GM18511 (cell line): ENCODE results near the gene CDC42EP2.
"Not testable (repeated sequence)": the region's sequence is repeated elsewhere in the genome, so short reads cannot be mapped to it uniquely, and the experiment has no call there.

ENCODE experiments used
- ATAC-seq: cut with Tn5 transposase; IDR thresholded peaks from one replicate; pipeline ENCODE4 v1.9.1; 2021; ENCODE audit warnings: mild to moderate bottlenecking, moderate library complexity; ENCODE audit not compliant: unreplicated experiment

The CDC42EP2 gene

GRCh38 chr11:65317025-65317786 lies 2.5 kb downstream of the CDC42EP2 start:
- ATAC-seq, result no peak

DNA sequence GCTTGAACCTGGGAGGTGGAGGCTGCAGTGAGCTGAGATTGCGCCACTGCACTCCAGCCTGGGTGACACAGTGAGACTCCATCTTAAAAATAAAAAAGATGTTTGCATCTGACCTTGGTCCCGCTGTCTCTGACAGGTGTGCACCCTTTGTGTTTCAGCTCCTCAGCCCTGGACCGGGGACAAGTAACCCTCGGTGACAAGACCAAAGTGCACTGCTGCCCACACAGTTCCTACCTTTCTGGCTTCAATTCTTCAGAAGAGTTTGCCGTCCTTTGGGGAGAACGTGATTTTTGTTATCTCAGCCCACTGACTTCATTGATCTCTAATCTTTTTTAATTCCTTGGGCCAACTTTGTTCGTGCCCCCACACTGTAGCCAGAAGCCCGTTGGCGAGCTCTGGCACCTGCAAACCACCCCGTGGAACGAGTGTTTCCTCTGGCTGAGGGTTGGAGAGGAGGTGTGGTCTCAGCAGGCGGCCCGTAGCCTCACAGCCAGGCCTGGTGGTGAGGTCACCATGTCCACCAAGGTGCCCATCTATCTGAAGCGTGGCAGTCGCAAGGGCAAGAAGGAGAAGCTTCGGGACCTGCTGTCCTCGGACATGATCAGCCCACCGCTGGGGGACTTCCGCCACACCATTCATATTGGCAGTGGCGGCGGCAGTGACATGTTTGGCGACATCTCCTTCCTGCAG lies 5.9 kb downstream of the CDC42EP2 start:
- no peak for ATAC-seq

DNA sequence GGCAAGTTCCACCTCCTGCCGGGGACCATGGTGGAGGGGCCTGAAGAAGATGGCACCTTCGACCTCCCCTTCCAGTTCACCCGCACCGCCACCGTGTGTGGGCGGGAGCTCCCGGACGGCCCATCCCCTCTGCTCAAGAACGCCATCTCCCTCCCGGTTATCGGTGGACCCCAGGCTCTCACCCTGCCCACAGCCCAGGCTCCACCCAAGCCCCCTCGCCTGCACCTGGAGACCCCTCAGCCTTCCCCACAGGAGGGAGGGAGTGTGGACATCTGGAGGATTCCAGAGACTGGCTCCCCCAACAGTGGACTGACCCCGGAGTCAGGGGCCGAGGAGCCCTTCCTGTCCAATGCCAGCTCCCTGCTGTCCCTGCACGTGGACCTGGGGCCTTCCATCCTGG lies 6.4 kb downstream of the CDC42EP2 start:
- ATAC-seq, result no peak

DNA sequence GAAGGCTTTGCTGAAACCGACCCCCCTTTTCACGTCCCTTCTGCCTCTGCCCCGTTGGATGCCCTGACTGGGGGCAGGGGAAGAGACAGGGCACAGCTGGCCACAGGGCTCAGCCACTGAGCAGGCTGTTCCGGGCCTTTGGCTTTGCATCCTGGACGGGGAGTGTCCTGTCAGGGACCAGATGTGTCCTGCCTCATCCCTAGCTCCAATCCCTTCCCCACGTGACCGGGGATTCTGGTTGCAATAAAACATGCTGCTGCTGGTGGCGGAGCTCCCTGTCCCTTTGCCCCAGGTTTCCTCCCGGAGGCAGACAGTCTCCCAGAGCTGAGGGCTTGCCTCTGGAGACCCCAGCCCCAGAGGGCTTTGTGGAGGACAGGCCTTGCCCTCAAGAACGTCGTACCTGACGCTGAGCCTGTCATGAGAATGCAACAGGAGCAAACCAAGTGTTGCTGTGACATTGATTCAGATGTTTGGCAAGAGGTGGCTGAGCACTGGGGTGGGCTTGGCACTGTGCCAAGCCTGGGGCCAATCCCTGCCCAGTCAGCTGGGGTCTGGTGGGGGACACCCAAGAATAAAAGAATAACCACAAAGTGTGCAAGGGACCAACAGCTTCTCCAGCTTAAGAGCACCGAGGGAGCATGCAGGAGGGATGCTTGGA lies 7.3 kb downstream of the CDC42EP2 start:
- ATAC-seq, result no peak

DNA sequence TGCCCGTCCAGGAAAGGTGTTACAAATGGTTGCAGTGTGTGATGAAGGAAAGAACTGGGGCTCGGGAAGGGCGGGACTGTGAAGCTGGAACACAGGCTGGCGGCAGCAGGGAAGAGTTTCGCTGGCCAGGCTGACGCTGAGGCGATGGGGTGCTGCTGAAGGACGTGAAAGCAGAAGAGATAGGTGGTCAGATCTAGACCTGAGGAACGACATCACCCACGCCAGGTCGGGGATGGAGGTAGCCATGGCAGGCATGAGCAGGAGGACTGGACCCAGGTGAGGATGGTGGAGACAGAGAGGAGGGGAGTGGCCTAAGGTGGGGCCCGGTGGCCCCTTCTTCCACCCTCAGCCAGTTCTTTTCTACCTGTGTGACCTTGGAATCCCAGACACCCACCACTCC lies 9.1 kb downstream of the CDC42EP2 start:
- ATAC-seq, result no peak

- ATAC-seq, result no peak
These were observed 10.8 kb downstream of the CDC42EP2 start for GRCh38 chr11:65325435-65325834.

DNA sequence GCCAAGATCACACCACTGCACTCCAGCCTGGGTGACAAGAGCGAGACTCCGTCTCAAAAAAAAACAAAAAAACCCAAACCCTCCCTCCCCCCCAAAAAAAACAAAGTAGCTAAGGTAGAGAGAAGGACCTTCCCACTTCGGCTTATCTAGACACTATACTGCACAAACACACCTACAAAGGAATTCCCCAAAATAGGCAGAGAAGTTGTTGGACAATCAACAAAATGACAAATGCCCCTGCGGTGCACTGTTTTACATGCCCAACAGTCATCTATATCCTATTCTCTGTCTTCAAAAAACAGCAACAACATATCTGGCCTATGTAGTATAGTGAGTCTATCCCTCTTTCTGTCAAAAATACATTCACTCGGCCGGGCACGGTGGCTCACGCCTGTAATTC lies 12.4 kb downstream of the CDC42EP2 start:
- ATAC-seq, result no peak

GRCh38 chr11:65329478-65329877 lies 14.8 kb downstream of the CDC42EP2 start:
- no peak for ATAC-seq

DNA sequence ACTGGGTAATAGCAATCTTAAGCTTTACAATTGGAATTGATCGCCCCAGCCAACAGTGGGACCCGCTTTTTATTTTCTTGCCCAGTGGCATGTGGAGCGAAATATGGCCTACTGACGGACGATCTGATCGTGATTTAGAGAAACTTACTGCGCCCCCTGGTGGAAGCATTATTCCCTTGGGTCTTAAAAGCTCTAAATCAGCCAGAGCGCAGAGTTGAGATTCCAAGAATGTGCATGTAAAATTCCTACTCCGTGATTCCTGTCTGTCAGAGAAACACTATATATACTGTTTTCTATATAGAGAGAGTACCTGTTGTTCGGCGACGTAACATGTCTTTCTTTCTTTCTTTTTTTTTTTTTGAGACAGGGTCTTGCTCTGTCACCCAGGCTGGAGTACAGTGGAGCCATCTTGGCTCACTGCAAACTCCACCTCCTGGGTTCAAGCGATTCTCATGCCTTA lies 15.3 kb downstream of the CDC42EP2 start:
- ATAC-seq, result no peak

- ATAC-seq, result no peak
These were observed 15.9 kb downstream of the CDC42EP2 start for GRCh38 chr11:65330544-65330943.

- ATAC-seq, result not testable (repeated sequence)
These were observed 17.9 kb downstream of the CDC42EP2 start for GRCh38 chr11:65332591-65332990.

- no peak for ATAC-seq
These were observed 20.1 kb downstream of the CDC42EP2 start for GRCh38 chr11:65334696-65335295.

DNA sequence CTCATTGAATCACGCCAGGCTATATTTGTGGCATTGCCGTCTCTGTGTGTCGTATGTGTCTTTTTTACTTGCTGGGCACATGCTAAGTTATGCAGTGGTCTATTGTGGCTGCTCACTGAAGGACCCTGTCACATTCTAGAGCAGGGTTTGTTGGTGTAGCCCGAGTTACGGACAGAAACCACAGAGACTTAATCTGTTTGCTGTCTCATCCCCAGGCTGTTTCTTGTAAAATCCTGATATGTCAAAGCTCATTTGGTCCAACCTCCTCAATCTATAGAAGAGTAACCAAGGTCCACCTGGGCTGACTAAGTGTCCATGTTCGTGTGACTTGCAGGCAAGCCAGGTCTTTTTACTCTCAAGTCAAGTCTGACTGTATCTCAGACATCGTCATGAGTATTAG lies 24.0 kb downstream of the CDC42EP2 start:
- ATAC-seq, result no peak

- ATAC-seq, result no peak
These were observed 25.6 kb downstream of the CDC42EP2 start for GRCh38 chr11:65340226-65340625.

- no peak for ATAC-seq
These were observed 27.2 kb downstream of the CDC42EP2 start for GRCh38 chr11:65341856-65342255.

GRCh38 chr11:65351511-65351910 lies 36.8 kb downstream of the CDC42EP2 start:
- no peak for ATAC-seq

GRCh38 chr11:65352783-65353182 lies 38.1 kb downstream of the CDC42EP2 start:
- ATAC-seq, result no peak

GRCh38 chr11:65353376-65353775 lies 38.7 kb downstream of the CDC42EP2 start:
- no peak for ATAC-seq

DNA sequence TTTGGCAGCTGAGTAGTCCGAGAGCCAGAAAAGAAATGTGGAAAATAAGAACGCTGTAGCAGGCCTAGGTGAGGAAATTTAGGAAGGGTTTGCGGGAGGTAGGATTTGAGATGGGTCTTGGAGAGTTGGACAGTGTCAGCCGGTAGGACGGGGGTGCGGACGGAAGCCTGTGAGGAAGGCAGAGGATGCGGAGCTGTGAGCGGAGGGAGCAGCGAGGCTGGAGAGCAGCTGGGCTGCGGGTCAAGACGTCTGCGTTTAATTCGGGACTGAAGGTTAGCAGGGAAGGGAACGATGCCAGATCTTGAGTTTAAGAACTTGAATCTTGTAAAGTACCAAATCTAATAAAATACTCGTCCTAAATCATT lies 39.2 kb downstream of the CDC42EP2 start:
- ATAC-seq, result no peak

DNA sequence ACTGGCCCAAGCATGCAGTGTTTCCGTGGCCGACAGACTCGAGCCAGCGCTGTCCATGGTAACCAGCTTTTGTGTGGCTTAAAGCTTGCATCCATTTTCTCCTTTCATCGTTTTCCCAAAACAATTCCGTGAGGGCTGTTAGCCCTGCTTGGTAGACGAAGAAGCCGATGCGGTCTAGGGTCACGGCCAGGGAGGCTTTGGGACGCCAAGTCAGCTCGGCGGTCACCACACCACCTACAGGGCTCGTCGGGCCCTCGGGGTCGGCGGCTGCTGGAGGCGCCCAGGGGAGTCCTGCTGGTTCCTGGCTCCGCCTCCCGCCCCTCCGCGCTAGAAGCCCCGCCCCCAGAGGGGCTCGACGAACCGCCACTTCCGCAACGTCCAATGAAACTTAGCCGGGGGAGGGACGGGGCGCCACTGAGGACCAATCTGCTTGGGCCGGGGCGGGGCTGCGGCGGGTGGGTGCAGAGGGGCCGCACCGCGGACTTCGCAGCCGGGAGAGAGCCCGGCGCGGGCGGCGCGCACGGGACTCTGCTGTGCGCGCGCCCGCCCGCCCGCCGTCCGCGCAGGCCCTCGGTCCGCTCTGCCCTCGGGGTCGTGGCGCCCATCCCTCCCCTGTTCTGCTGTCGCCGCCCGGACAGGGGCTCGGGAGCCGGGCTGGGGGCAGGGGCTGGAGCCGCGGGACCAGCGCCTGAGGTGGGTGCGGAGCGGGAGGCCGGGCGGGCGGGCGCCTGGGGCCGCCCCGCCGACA lies 39.8 kb downstream of the CDC42EP2 start, which contains the start of gene TIGD3:
Gene TIGD3 (plus strand): TSS at position 487 of the 748 bp plus-strand sequence. CDS start 1,058 bp downstream, outside the sequence.
- peak; percentile 88 for ATAC-seq
